ENCODE results near the gene PROCA1.

DNA sequence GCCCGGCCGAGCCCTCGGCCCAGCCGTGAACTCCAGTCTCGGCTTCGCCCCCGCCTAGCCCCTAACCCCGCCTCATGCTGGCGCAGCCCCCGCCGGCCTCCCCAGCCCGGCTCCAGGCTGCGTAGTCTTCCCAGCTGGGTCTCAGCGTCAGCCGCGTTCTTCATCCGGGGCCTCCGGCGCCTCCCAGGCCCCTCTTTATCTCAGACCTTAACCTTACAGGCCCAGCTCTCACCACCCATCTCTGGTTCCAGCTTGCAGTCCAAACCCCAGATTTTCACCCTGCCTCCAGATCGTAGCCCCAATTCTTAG is at the start of gene PROCA1:
- TF ChIP-seq POLR2A (IDR thresholded peaks at IDR 0.05; ENCODE audit: low read depth, low read length): no peak
- no peak for TF ChIP-seq POLR2AphosphoS5 (IDR thresholded peaks at IDR 0.05; ENCODE audit: low read depth, low read length)
- TF ChIP-seq TAF1 (IDR thresholded peaks at IDR 0.05; ENCODE audit: low read depth, low read length): no peak
- TF ChIP-seq POU2F2 (IDR thresholded peaks at IDR 0.05; ENCODE audit: low read depth, low read length): no peak
- TF ChIP-seq SPI1 (IDR thresholded peaks at IDR 0.05; ENCODE audit: low read depth, low read length): no peak
